MM.1S (cell line): ENCODE data around the gene ABCB8.

ENCODE experiments used
- DNase-seq: peaks from one replicate; pipeline ENCODE4 v3.0.0-alpha.2; 2015
- H2AFZ ChIP-seq: fragments of 300-600 bp; sonication (generic); 2 replicates; pipeline ENCODE4 v1.6.0; 2016; ENCODE audit warnings: antibody characterized with exemption, low read length
- H3F3A ChIP-seq: fragments of 300-600 bp; sonication (generic); 2 replicates; pipeline ENCODE4 v1.6.1; 2016; ENCODE audit warnings: mild to moderate bottlenecking, antibody characterized with exemption, low read length, moderate library complexity, mixed read lengths; ENCODE audit not compliant: insufficient read depth
- H3K27ac ChIP-seq: fragments of 300-600 bp; sonication (generic); 2 replicates; pipeline ENCODE4 v1.5.1; 2016; ENCODE audit warnings: mild to moderate bottlenecking, low read length
- H3K27me3 ChIP-seq: fragments of 300-600 bp; sonication (generic); replicated peaks from 2 replicates; pipeline ENCODE4 v1.6.0; 2016; ENCODE audit warnings: low read length; ENCODE audit not compliant: insufficient read depth
- H3K36me3 ChIP-seq: fragments of 300-600 bp; sonication (generic); replicated peaks from 2 replicates; pipeline ENCODE4 v1.6.1; 2016; ENCODE audit warnings: mild to moderate bottlenecking, low read length, mixed read lengths; ENCODE audit not compliant: insufficient read depth
- H3K4me1 ChIP-seq: fragments of 300-600 bp; sonication (generic); 2 replicates; pipeline ENCODE4 v1.6.1; 2016; ENCODE audit warnings: low read length, mixed read lengths
- H3K4me2 ChIP-seq: fragments of 300-600 bp; sonication (generic); 2 replicates; pipeline ENCODE4 v1.6.0; 2016; ENCODE audit warnings: low read depth, low read length
- H3K4me3 ChIP-seq: fragments of 300-600 bp; sonication (generic); 2 replicates; pipeline ENCODE4 v1.5.1; 2016; ENCODE audit warnings: low read length, mixed read lengths
- H3K79me2 ChIP-seq: fragments of 300-600 bp; sonication (generic); 2 replicates; pipeline ENCODE4 v1.6.1; 2016; ENCODE audit warnings: mixed run types, low read length, mixed read lengths
- H3K9ac ChIP-seq: fragments of 300-600 bp; sonication (generic); 2 replicates; pipeline ENCODE4 v1.6.1; 2016; ENCODE audit warnings: low read length, mixed read lengths
- H3K9me2 ChIP-seq: fragments of 300-600 bp; sonication (generic); replicated peaks from 2 replicates; pipeline ENCODE4 v1.6.1; 2016; ENCODE audit warnings: mild to moderate bottlenecking, low read length, mixed read lengths; ENCODE audit not compliant: insufficient read depth
- H3K9me3 ChIP-seq: fragments of 300-600 bp; sonication (generic); replicated peaks from 2 replicates; pipeline ENCODE4 v1.6.1; 2016; ENCODE audit warnings: mild to moderate bottlenecking, low read length, mixed read lengths; ENCODE audit not compliant: insufficient read depth
- H4K20me1 ChIP-seq: fragments of 300-600 bp; sonication (generic); 2 replicates; pipeline ENCODE4 v1.6.1; 2016; ENCODE audit warnings: mild to moderate bottlenecking, low read length, moderate library complexity, mixed read lengths; ENCODE audit not compliant: insufficient read depth
- CTCF ChIP-seq: fragments of 300-600 bp; sonication (generic); IDR thresholded peaks from 2 replicates; pipeline ENCODE4 v1.5.1; 2016; ENCODE audit warnings: antibody characterized with exemption, low read length, mixed read lengths
- EZH2 ChIP-seq: fragments of 300-600 bp; sonication (generic); optimal IDR thresholded peaks from 2 replicates; pipeline ENCODE3; 2017; ENCODE audit warnings: low read depth, mild to moderate bottlenecking, antibody characterized with exemption, low read length, mixed read lengths
- EZH2phosphoT487 ChIP-seq: fragments of 300-600 bp; sonication (generic); IDR thresholded peaks from 2 replicates; pipeline ENCODE4 v1.6.1; 2018; ENCODE audit warnings: antibody characterized with exemption, low read length

The ABCB8 gene

GRCh38 chr7:151080522-151081169 is 52.4 kb downstream of the ABCB8 start, which contains the start of gene FASTK:
FASTK (minus strand) TSS chr7:151080809; CDS start chr7:151080766, 43 bp downstream.
- peak within 1 kb of the TSS; percentile 92 for H3K9ac ChIP-seq
- peak within 1 kb of the TSS; percentile 71 for H3K4me2 ChIP-seq
- H3K79me2 ChIP-seq, result peaks cover 52% of the 10 kb centered on the region
- TF ChIP-seq EZH2phosphoT487 (no peak), CTCF (no peak), EZH2 (no peak)
- no peaks in the 10 kb centered on the region for H3K27me3 ChIP-seq
- 0 out of 2 replicates have a peak, but pooled peaks cover 3% of the 10 kb centered on the region for H3K36me3 ChIP-seq
- DNase-seq, result peak; percentile 97
- peaks cover 22% of the 10 kb centered on the region for H3K4me1 ChIP-seq
- H4K20me1 ChIP-seq, result no peaks in the 10 kb centered on the region
- H3K9me3 ChIP-seq, result no peaks in the 10 kb centered on the region
- peak within 1 kb of the TSS; percentile 84 for H3K4me3 ChIP-seq
- peak within 1 kb of the TSS; percentile 70 for H2AFZ ChIP-seq
- H3F3A ChIP-seq, result peaks cover 16% of the 10 kb centered on the region; the same call in 1 of the 2 replicates
- no peaks in the 10 kb centered on the region for H3K9me2 ChIP-seq
- peak within 1 kb of the TSS; percentile 45; the same call in 1 of the 2 replicates for H3K27ac ChIP-seq

- no peak for TF ChIP-seq CTCF
- TF ChIP-seq EZH2, result no peak
- TF ChIP-seq EZH2phosphoT487, result no peak
- Histone ChIP-seq H3K36me3 (0 out of 2 replicates have a peak, but pooled peaks cover 3% of the 10 kb centered on the region), H3K4me2 (peak overlapping the region; percentile 84), H2AFZ (0 out of 2 replicates have a peak overlapping the region, but pooled peaks have one; percentile 13), H4K20me1 (no peaks in the 10 kb centered on the region), H3K9ac (peak overlapping the region; percentile 92; the same call in 1 of the 2 replicates), H3F3A (peaks cover 18% of the 10 kb centered on the region; the same call in 1 of the 2 replicates), H3K27me3 (no peaks in the 10 kb centered on the region), H3K9me3 (no peaks in the 10 kb centered on the region), H3K79me2 (peaks cover 52% of the 10 kb centered on the region), H3K27ac (peak overlapping the region; percentile 38; the same call in 1 of the 2 replicates), H3K4me3 (peak overlapping the region; percentile 84), H3K9me2 (no peaks in the 10 kb centered on the region), H3K4me1 (peaks cover 24% of the 10 kb centered on the region)
- no peak for DNase-seq
Measured at GRCh38 chr7:151081170-151082101, 53.2 kb downstream of the ABCB8 start.

DNA sequence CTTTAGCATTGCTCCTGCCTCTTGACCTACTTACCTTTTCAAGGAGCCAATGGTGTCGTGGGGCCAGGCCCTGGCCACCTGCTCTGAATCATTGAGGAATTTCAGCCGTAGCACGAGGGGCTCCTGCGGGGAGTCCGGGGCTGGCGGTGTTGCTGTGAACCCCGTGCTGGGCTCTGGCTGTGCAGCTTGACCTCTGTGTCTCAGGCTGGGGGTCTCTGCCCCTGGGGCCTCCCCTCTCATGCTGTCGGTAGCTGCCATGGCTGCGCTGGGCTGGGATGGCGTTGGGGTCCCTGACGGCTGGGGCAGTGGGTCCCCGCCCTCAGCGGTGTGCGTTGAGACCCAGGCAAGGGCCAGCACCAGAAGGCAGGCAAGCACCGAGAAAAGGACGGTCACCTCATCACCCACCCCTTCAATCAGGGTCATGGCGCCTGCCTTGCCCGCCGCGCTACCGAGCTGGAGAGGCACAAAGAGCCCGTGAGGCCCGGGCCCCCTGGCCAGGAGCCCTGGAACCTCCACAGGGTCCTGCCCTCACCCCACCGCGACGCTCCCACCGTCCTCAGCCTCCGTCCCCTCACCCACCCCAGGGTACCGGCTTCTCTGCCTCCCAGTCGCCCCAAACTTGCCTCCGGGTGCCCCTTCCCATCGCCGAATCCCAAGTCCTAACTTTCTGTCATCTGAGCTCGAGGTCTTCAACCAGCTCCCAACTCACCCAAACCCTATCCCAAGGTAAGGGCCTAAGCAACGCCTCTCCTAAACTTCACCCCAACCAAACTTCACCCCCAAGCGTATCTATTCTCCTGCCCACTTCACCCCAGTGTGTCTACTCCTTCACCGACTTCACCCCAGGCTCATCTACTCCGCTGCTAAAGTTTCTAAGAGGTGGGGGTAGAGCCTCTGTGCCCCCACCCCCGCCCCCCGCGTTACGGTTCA is 54.2 kb downstream of the ABCB8 start:
- Histone ChIP-seq H3K9me3 (no peaks in the 10 kb centered on the region), H3K9me2 (no peaks in the 10 kb centered on the region), H2AFZ (peak overlapping the region; percentile 89), H3K27ac (peak overlapping the region; percentile 30; the same call in 1 of the 2 replicates), H3K79me2 (peaks cover 59% of the 10 kb centered on the region), H3K9ac (peak overlapping the region; percentile 83), H3K4me1 (peaks cover 24% of the 10 kb centered on the region), H3F3A (peaks cover 18% of the 10 kb centered on the region; the same call in 1 of the 2 replicates), H3K4me2 (peak overlapping the region; percentile 84), H3K27me3 (no peaks in the 10 kb centered on the region), H4K20me1 (no peaks in the 10 kb centered on the region), H3K36me3 (no peaks in the 10 kb centered on the region), H3K4me3 (peak overlapping the region; percentile 81)
- no peak for TF ChIP-seq CTCF
- no peak for TF ChIP-seq EZH2phosphoT487
- no peak for TF ChIP-seq EZH2
- no peak for DNase-seq
